Eye (tissue), 1 donor: ENCODE results near the gene SYNRG.

Experiments
- DNase-seq: peaks from one replicate; pipeline ENCODE4 v3.0.0-alpha.2; 2015

SYNRG gene

DNA sequence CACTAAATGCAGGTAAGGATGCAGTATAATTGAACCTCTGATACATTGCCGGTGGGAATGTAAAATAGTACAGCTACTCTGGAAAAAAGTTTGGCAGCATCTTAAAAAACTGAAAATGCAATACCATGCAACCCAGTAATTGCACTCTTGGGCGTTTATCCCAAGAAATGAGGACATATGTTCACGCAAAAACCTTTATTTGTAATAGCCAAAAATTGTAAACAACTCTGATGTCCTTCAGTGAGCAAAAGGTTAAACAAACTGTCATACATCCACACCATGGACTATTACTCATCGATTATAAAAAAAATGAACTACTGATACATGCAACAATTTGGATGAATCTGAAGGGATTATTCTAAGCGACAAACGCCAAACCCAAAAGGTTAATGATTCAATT lies 16.9 kb downstream of the SYNRG start:
- DNase-seq, result no peak

DNA sequence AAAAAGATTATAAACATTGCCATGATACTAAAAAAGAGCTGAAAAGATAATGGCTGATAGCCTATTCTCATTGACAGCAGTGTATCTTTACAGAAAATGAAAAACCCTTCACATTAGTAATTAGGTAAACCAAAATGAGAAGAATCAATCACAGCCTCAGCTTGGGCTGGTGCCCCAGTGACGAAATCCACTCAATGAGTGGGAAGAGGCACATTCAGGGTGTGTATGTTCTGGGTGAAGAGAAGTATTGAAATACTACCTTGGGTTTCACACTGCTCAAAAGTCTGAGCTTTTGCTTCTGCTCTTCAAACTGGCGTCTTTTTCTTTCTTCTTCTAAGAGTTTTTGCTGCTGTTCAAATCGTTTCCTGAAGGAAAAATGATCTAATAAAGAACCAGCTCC lies 24.2 kb downstream of the SYNRG start:
- no peak for DNase-seq

DNA sequence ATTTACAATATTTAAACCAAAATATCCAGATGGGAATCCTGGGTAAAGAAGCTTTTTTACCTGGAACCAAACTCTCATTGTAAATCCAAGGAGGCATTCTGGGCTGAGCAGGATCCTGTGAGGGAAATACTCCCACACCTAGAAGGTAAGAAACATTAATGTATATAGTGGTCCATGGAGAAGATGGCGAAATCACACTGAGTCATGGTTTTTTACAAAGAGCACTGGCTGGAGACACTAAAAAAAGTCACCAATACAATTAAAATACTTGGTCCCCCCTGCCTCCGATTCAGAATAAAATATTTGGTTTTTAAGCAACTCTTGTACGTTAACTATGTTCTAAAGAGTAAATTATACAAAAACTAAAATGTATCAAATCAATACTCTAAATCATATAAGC lies 32.9 kb downstream of the SYNRG start:
- no peak for DNase-seq

GRCh38 chr17:37574427-37574826 lies 34.8 kb downstream of the SYNRG start:
- no peak for DNase-seq

DNA sequence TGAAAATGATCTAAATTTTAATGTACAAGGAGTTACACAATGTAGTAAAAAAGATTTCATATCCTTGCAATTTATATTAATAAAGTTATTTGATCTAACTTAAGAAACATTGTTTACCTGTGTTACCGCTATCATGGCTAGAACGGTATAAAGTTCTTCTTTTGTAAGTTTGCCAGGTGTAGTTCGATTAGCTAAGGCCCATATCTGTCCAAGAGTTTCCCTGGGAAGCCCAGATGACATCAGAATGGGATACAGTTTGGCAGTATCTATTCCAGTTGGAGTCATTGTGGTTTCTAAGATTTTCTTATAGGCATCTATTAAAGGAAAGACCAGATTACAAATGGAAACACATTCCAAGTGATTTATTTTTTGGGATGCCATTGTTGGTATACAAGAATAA lies 37.5 kb downstream of the SYNRG start:
- no peak for DNase-seq

DNA sequence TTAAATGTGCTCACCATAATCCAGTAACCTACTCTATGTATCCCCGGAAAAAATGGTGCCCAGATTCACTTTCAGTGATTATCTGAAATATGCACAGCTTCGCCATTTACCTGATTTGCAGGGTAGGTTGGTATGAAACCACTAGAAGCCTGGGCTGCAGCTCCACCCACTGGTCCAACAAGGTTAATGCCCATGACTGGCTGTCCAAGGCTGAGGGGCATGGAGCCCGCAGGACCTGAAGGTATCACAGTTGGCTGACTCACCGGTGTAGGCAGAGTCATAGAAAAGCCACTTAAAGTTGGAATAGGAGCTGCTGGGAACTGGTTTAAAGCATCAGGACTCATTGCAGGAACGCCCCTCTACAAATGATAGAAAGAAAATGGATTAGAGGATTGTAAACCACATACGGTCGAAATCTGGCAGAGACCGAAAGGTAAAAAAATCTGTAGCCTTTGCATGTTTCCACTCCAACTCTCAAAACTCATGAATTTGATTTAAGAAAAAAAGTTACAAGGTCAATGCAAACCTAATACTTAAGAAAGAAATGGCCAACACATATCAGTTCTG lies 38.6 kb downstream of the SYNRG start:
- DNase-seq, result peak; percentile 30

- DNase-seq, result no peak
These were observed 40.7 kb downstream of the SYNRG start for GRCh38 chr17:37568350-37569053.

- DNase-seq, result no peak
These were observed 41.7 kb downstream of the SYNRG start for GRCh38 chr17:37567538-37567937.

DNA sequence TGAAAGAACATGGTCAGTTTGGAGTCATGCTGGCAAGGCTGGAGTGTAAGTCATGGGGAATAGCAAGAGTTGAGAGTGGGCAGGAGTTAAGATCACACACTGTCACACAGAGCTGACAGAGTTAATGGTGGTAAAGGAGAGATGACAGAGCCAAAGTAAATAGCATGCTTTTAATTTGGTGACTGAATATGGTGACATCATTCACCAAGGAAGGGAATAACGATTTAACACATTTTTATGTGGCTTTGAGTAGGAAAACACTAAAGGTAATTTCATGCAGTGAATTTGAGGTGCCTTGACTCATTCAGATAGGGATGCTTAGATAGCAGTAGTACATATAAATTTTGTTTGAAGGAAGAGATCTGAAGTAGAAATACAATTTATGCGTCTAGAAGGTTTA lies 42.1 kb downstream of the SYNRG start:
- no peak for DNase-seq

DNA sequence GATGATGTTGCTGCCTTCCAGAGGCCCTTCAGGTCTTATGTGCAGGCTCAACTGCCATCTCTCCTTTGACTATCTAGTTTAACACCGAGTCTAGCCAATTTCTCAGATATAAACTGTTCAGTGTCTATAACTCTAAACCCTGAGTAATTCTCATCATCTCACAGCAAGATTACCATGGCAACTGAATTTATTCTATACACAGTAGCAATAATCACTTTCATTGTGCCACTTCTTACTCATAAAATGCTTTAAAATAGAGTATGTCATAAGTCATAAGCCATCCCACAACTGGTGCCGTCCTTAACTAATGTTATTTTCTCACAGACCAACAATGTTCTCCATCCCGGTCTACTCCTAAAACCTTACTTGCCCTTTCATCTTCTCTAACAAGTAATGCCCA lies 45.0 kb downstream of the SYNRG start:
- no peak for DNase-seq

DNA sequence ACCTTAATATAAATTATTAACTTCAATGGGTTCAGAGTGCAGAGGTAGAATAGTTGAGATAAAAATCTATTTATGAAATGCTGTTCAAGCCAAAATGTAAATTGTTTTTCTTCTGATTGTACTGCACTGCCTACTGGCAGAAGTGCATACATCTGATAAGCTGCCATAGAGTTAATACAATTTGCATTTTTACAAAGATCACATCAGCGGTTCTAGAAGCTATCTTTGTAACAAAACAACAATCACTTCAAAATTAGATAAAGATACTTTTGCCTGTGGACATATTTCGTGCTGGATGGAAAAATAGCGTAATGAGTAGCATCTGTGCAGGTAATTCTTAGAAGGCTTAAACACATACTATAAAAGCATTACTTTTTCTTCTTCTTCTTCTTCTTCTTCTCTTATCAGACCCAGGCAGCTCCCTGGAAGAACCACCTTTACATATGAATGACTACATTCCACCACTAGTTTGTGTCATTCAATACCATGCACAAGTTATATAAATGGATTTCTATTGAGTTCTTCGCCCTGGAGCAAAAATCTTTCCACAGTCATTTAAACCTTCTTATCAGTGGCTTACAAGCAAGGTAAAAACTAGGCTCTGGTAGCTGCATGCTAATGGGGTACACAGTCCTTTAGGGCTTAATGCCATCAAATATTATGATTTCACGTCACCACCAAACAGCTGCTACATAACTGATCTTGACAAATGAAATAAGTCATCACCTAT lies 47.0 kb downstream of the SYNRG start:
- DNase-seq, result no peak

GRCh38 chr17:37558299-37558698 lies 50.9 kb downstream of the SYNRG start:
- DNase-seq, result no peak

GRCh38 chr17:37557482-37557881 lies 51.7 kb downstream of the SYNRG start:
- DNase-seq, result no peak

GRCh38 chr17:37555386-37555785 lies 53.8 kb downstream of the SYNRG start:
- DNase-seq, result no peak

- DNase-seq, result no peak
These were observed 55.7 kb downstream of the SYNRG start for GRCh38 chr17:37553401-37553966.

GRCh38 chr17:37551788-37552187 lies 57.4 kb downstream of the SYNRG start:
- no peak for DNase-seq

GRCh38 chr17:37547986-37548385 lies 61.2 kb downstream of the SYNRG start:
- DNase-seq, result no peak

GRCh38 chr17:37546302-37546701 lies 62.9 kb downstream of the SYNRG start:
- DNase-seq, result peak; percentile 35

DNA sequence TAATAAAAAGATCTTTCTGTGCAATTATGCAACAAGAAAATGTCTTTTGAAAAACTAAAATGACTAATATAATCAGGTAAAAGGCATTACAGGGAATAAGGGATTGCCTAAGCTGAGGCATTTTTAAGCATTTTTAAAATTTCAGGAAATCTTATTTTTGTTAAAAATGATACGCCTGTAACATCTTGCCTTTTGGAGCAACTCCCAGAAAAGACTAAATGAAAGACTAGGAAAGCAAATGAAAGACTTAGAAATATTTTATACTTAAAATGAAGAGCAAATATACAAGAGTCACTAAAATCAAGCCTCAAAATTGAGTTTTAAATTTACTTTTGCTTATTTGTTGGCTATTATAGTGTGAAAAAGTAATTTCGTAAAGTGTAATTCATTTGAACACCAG lies 63.7 kb downstream of the SYNRG start:
- DNase-seq, result no peak

GRCh38 chr17:37543637-37544052 lies 65.6 kb downstream of the SYNRG start:
- no peak for DNase-seq

DNA sequence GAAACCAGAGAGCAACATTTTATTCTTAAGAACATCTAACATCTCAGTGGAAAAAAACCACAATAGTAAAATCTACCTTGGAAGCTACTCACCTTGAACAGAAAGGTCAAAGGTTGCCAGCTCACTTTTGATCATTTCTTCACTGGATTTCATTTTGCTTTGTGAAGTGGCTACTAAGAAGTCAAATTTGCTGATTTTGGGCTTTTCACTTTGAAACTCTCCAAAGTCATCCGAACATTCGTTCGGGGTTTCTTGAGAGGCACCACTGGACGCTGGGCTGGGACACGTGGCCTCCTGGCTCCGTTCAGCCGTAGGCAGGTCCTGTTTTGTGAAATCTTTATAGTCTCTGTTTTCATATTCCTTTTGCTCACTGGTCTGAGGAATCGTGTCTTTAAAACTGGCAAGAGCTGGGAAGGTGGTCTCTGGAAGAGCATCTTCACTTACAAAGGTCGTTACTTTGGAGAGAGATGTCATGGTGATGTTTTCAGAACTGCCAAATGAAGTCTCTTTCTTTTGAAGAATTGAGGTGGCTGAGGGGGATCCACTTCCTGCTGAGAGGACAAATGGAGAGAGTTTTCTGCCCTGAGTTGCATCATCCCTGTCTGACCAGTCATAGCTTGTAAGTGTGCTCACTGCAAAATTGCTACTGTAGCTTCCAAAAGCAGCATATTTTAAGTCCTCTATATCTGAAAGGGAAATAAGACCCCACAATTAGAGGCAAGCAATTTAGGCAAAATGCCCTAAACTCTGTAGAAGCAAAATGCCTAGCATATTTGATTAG lies 67.1 kb downstream of the SYNRG start:
- DNase-seq, result no peak

DNA sequence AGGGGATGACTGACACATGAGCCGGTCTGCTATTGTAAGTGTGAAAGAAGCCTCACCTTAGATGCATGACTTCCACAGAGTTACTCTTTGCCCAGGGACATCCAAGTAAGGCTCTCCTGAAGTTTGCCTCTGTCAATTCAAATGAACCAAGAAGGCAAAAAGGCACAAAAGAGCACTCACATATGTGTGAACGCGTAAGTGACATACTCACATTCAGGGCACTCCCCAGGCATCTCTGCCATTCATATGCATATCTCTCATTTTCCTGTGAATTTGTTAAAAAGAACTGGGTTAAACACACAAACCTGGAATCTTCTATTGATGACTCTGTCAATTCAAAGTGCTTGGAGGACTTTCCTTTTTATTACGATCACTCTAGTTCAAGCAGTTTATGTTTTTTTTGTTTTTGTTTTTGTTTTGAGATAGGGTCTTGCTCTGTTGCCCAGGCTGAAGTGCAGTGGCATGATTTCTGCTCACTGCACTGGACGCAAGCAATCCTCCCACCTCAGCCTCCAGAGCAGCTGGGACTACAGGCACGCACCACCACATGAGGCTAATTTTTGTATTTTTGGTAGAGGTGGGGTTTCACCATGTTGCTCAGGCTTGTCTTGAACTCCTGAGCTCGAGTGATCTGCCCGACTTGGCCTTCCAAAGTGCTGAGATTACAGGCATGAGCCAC lies 70.1 kb downstream of the SYNRG start:
- no peak for DNase-seq

DNA sequence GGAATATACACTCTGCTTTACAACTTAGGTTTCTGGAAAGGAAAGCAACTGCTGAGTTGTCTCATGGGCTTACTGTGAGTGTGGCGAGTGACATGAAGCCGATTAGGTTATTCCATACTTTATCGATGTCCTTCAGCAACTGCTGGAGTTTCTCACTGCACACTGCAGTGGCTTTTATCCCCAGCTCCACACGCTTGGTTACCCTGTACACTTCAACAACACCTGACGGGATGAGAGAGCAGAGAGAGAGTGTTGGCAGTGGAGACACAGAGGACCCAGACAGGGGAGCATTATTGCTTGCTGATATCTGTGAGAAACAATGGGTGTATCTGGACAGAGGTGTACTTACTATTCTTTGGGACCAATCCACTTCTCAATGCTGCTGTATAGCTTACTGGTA lies 73.3 kb downstream of the SYNRG start:
- no peak for DNase-seq
